Aorta (tissue), 5 donors: Measurements from ENCODE around the gene MALSU1. TPM values are rescaled to one million over a fixed set of nuclear protein-coding genes. Genes with fewer than 3 reads are reported as not detected.
"Not testable (repeated sequence)": the region's sequence is repeated elsewhere in the genome, so short reads cannot be mapped to it uniquely, and the experiment has no call there.

Source experiments
- ATAC-seq: fragments of 200-7000 bp; cut with Tn5 transposase; one replicate; pipeline ENCODE4 v1.9.1; 2022; ENCODE audit warnings: moderate library complexity; ENCODE audit not compliant: low FRiP score
- DNase-seq, 2 donors: peaks; one replicate each; pipeline ENCODE4 v3.0.0-alpha.2; 2020
- H3K27ac ChIP-seq, 2 donors: one replicate each; pipeline ENCODE4 v1.5.1; 2013; ENCODE audit warnings: low read length in 2 of 2, mild to moderate bottlenecking in 2 of 2, moderate library complexity in 2 of 2, control low read depth in 1 of 2, inconsistent platforms in 1 of 2, low read depth in 1 of 2
- H3K27me3 ChIP-seq, 2 donors: one replicate each; pipeline ENCODE4 v1.6.1; 2013; ENCODE audit warnings: control low read depth in 1 of 2, low read length in 1 of 2, mild to moderate bottlenecking in 1 of 2, moderate library complexity in 1 of 2; ENCODE audit not compliant: insufficient read depth in 2 of 2, control insufficient read depth in 1 of 2
- H3K36me3 ChIP-seq, 2 donors: one replicate each; pipeline ENCODE4 v1.6.1; 2013; ENCODE audit warnings: control low read depth in 1 of 2, low read length in 1 of 2, mild to moderate bottlenecking in 1 of 2; ENCODE audit not compliant: insufficient read depth in 2 of 2, control insufficient read depth in 1 of 2
- H3K4me1 ChIP-seq, 2 donors: one replicate each; pipeline ENCODE4 v1.6.1; 2013; ENCODE audit warnings: low read length in 2 of 2, control low read depth in 1 of 2, mild to moderate bottlenecking in 1 of 2, moderate library complexity in 1 of 2; ENCODE audit not compliant: insufficient read depth in 2 of 2, control insufficient read depth in 1 of 2
- H3K4me3 ChIP-seq, 2 donors: one replicate each; pipeline ENCODE4 v1.5.1; 2013; ENCODE audit warnings: low read length in 2 of 2, control low read depth in 1 of 2, mild to moderate bottlenecking in 1 of 2
- H3K9me3 ChIP-seq: one replicate; pipeline ENCODE4 v1.6.1; 2013; ENCODE audit warnings: mild to moderate bottlenecking, low read length; ENCODE audit not compliant: control insufficient read depth
- WGBS, 2 donors: extraction: QIAGEN DNeasy Blood & Tissue Kit; methylation state at CpG; one replicate each; pipeline ENCODE4 v1.1.7; 2013; 5-methylcytosine and 5-hydroxymethylcytosine counted together
- intact Hi-C, 2 donors: fragments of 100-400 bp; cut with DNase I; formaldehyde crosslinking; loops; one replicate each; pipeline versions ENCODE4 v1.14.2 to v1.15.0; 2022
- polyA plus RNA-seq, 2 donors: library from polyadenylated mRNA; stranded (reverse); fragments of 200-250 nt; gene quantifications; one replicate each; pipeline ENCODE4 v1.2.3, GENCODE V29; 2013
- total RNA-seq, 2 donors: library from RNA; stranded (reverse); fragmentation: NEBNext Ultra II Directional; extraction: Animal tissue kit (Norgen Biotek cat#: 25700); gene quantifications; one replicate each; pipeline ENCODE4 v1.2.1, GENCODE V29; 2021
- donor health status: healthy with polysubstance abuse.
- donor health status: Bipolar disorder and iron deficiency.
- donor health status: DM: no; HTN: no; CAD: no.
- donor health status: DM: no; HTN: no; CAD: no.
- donor health status: DM: yes; HTN: yes; CAD: no.

The MALSU1 gene
- total and polyA plus RNA-seq, 4 donors, result 26.4 to 43.4 (median 36.8) TPM

GRCh38 chr7:23293500-23294073 lies 5.6 kb upstream of the MALSU1 start:
- no peak overlapping the region for H3K27ac ChIP-seq
- WGBS, 2 donors, result 82 to 88% methylated on average over 12 of the region's 12 CpGs
- H3K4me1 ChIP-seq, result peaks cover 0 to 1% of the 10 kb centered on the region in 2 donors
- no peaks in the 10 kb centered on the region for H3K36me3 ChIP-seq
- no peak for ATAC-seq
- no peaks in the 10 kb centered on the region for H3K27me3 ChIP-seq
- no peak for DNase-seq
- H3K9me3 ChIP-seq, result no peaks in the 10 kb centered on the region
- intact Hi-C loops, result no loop called here
- no peak overlapping the region for H3K4me3 ChIP-seq

GRCh38 chr7:23294549-23295400 lies 4.4 kb upstream of the MALSU1 start:
- WGBS, 2 donors, result 78 to 83% methylated on average over 6 of the region's 6 CpGs
- intact Hi-C loops, result loop anchor here in 1 of 2 donors (5.0 kb wide), 1 partner anchor 238 kb away; the partner anchor contains the start of gene TRA2A

DNA sequence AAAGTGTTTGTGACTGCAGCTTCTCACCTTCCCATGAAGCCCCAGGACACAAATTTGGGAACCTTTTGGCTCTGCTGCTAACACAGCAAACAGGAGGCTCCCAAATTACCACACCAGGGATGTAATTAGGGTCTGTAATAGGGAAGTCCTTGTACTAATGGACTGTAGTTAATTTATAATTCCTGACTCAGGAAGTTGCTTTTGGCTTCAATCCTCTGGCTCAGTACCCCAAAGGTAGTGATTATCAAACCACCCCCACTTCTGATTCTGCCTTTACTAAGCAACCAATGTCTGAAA lies 3.8 kb upstream of the MALSU1 start:
- Histone ChIP-seq H3K36me3 (no peaks in the 10 kb centered on the region), H3K27ac (no peak overlapping the region), H3K9me3 (no peaks in the 10 kb centered on the region), H3K4me3 (no peak overlapping the region), H3K4me1 (peaks cover 0 to 2% of the 10 kb centered on the region in 2 donors), H3K27me3 (no peaks in the 10 kb centered on the region)
- intact Hi-C loops, result loop anchor here in 1 of 2 donors (5.0 kb wide), 1 partner anchor 237 kb away; the partner anchor contains the start of gene TRA2A
- ATAC-seq (no peak), DNase-seq (no peak)

More at GRCh38 chr7:23294549-23295400, 4.4 kb upstream of the MALSU1 start:
- DNase-seq (no peak), ATAC-seq (no peak)
- Histone ChIP-seq H3K36me3 (no peaks in the 10 kb centered on the region), H3K27me3 (no peaks in the 10 kb centered on the region), H3K9me3 (no peaks in the 10 kb centered on the region), H3K4me3 (no peak overlapping the region), H3K4me1 (peaks cover 0 to 2% of the 10 kb centered on the region in 2 donors), H3K27ac (no peak overlapping the region)

DNA sequence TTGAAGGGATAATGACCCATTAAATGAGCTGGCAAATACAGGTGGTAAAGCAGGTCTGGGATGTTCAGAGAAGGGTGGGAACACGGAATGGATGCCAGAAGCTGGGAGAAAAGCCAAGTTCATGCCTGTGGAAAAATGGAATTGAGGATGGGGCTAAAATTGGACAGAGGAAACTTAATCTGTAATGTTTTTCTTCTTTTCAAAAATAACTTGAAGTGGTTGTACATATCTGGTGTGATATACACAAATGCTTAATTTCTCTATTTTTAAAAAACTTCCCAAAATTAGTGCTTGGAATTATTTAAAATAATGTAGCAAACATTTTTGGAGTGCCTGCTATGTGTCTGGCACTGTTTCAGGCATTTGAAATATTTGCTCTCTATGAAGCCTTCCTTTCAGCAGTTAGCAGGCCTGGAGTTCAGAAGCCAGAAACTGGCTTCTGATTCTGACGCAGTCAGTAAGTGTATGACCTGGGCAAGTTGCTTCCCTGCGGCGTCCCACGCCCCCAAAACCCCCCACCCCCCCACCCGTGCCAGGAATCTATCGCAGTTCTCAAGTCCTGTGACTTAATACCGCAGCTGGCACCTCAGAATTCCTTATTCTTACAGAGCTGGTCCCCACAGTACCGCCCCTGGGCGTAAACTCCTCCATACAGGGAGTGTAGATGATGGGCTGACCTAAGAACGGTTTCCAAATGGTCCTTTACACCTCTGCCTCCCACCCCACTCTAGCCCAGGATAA lies 828 bp upstream of the MALSU1 start:
- H3K9me3 ChIP-seq, result no peaks in the 10 kb centered on the region
- no peaks in the 10 kb centered on the region for H3K36me3 ChIP-seq
- peak overlapping the region; percentile 73 to 91 for H3K27ac ChIP-seq
- ATAC-seq, result peak; percentile 17
- intact Hi-C loops, result loop anchor here in 1 of 2 donors (5.0 kb wide), 1 partner anchor 234 kb away; the partner anchor contains the start of gene TRA2A
- H3K4me3 ChIP-seq, result peak overlapping the region in 1 of 2 donors; percentile 7
- no peak for DNase-seq
- H3K4me1 ChIP-seq, result peaks cover 0 to 2% of the 10 kb centered on the region in 2 donors
- WGBS, 2 donors, result 12 to 25% methylated on average over 11 of the region's 11 CpGs
- no peaks in the 10 kb centered on the region for H3K27me3 ChIP-seq

GRCh38 chr7:23299770-23300300 lies 696 bp downstream of the MALSU1 start:
- intact Hi-C loops, result loop anchor here in 1 of 2 donors (5.0 kb wide), 1 partner anchor 232 kb away; the partner anchor contains the start of gene TRA2A

DNA sequence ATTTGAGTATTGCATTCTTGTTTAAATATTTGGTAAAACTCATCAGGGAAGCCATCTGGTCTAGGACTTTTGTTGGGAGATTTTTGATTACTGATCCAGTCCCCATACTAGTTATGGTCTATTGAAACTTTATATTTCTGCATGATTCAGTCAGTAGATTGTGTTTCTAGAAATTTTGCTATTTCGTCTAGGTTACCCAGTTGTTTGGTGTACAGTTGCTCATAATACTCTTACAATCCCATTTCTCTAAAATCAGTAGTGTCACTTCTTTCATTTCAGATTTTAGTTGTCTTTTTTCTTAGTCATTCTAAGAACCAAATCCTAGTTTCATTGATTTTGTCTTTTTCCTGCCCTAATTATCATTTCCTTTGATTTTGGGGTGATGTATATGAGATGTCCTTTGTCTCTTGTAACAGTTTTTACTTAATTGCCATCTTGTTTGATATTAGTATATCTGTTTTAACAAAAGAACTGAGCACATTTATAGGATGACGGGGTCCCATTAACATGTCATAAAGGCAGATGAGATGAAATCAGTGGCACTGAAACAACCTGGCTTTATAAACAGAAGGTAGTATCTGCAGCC lies 7.9 kb downstream of the MALSU1 start:
- H3K36me3 ChIP-seq, result peaks cover 2 to 8% of the 10 kb centered on the region in 2 donors
- 91 to 94% methylated on average over 2 of the region's 2 CpGs for WGBS, 2 donors

More at GRCh38 chr7:23299770-23300300, 696 bp downstream of the MALSU1 start:
- DNase-seq (no peak), ATAC-seq (no peak)
- H3K27me3 ChIP-seq, result no peaks in the 10 kb centered on the region
- H3K9me3 ChIP-seq, result no peaks in the 10 kb centered on the region
- peaks cover 0 to 2% of the 10 kb centered on the region in 2 donors for H3K4me1 ChIP-seq
- peak overlapping the region; percentile 73 to 98 for H3K4me3 ChIP-seq
- no peaks in the 10 kb centered on the region for H3K36me3 ChIP-seq
- WGBS, 2 donors, result 9 to 12% methylated on average over 12 of the region's 12 CpGs
- H3K27ac ChIP-seq, result peak overlapping the region; percentile 15 to 50

GRCh38 chr7:23308754-23309153 lies 9.6 kb downstream of the MALSU1 start:
- no peak for ATAC-seq
- Histone ChIP-seq H3K27ac (no peak overlapping the region), H3K4me3 (no peak overlapping the region), H3K27me3 (no peaks in the 10 kb centered on the region), H3K9me3 (no peaks in the 10 kb centered on the region), H3K36me3 (peaks cover 2 to 8% of the 10 kb centered on the region in 2 donors), H3K4me1 (no peaks in the 10 kb centered on the region)
- DNase-seq, result no peak
- intact Hi-C loops, result no loop called here
- WGBS, 2 donors, result 89% methylated on average over 6 of the region's 6 CpGs

More for the DNA sequence above, 7.9 kb downstream of the MALSU1 start:
- intact Hi-C loops, result no loop called here
- Histone ChIP-seq H3K27me3 (no peaks in the 10 kb centered on the region), H3K4me3 (no peak overlapping the region), H3K4me1 (no peaks in the 10 kb centered on the region), H3K9me3 (no peaks in the 10 kb centered on the region), H3K27ac (no peak overlapping the region)
- no peak for ATAC-seq
- no peak for DNase-seq

GRCh38 chr7:23312141-23312540 lies 13.0 kb downstream of the MALSU1 start:
- H3K4me3 ChIP-seq, intact Hi-C loops, H3K27ac ChIP-seq, H3K36me3 ChIP-seq, H3K27me3 ChIP-seq, DNase-seq, H3K4me1 ChIP-seq, ATAC-seq, H3K9me3 ChIP-seq: not testable (repeated sequence)
- 70 to 71% methylated on average over 2 of the region's 2 CpGs for WGBS, 2 donors
